Left renal cortex interstitium (tissue), 4 donors: ENCODE results near the gene ZNF343. TPM values are rescaled to one million over a fixed set of nuclear protein-coding genes. Genes with fewer than 3 reads are reported as not detected.
A peak's percentile ranks its signal among the peaks of the same experiment; 100 is the strongest.

Experiments
- DNase-seq, 4 donors: peaks; one replicate each; pipeline ENCODE4 v3.0.0-alpha.2; 2013; ENCODE audit warnings: low read depth in 4 of 4, low spot score in 2 of 4, missing footprints in 1 of 4
- polyA plus RNA-seq, 4 donors: library from polyadenylated mRNA; unstranded; fragments of 120-200 nt; gene quantifications; one replicate each; pipeline ENCODE4 v1.2.1, GENCODE V29; 2013; ENCODE audit not compliant: insufficient read length in 4 of 4

ZNF343 gene
- polyA plus RNA-seq, 4 donors: 14.1 to 18.9 (median 16.4) TPM

DNA sequence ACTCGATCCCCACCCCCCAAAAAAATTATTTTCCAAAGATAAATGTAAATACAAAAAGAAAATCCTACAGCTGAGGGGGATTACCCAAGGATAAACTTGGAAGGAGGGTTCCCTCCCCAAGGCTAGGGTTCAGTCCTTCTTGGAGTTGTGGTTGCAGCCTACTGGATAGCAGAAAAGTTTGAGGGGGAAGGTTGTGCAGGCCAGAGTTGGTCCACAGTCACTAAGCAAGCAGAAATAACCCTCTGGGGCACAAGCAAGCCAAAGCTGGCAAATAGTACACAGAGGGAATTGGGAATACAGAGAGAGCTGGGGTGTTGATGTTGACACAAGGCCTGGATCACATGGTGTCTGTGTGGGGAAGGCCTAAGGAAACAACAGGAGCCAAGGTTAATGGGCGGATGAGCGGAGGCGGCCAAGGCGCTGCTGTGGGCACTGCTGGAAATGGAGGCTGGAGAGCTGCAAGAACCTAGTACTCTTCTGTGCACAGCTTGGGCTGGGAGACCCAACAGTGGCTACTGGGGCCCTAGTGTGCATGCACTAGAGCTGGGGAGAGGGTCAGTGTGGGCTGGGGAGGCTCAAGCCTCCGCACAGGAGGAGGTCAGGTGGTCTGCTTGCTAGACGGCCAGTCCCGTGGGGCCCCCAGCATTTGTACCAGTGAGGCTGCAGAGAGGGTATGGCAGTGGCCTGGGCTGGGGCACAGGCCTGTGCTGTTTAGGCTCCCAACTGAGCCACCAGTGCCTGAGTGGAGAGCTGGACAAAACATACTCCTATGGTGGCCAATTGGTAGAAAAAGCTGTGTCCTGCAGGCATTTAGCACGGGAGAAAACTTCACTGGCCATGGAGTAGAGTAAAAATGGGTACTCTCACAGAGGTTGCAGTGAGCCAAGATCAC is 32.6 kb downstream of the ZNF343 start:
- DNase-seq: no peak

DNA sequence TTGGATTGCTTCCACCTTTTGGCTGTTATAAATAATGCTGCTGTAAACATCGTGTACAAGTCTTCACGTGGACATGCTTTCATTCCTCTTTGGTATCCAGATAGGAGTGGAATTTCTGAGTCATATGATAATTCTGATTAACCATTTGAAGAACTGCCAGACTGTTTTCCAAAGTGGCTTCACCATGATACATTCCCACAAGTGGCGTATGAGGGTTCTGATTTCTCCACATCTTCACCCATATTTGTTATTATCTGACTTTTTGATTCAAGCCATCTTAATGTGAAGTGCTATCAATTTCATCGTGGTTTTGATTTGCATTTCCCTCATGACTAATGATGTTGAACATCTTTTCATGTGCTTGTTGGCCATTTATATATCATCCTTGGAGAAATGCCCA is 35.2 kb downstream of the ZNF343 start:
- DNase-seq: no peak

DNA sequence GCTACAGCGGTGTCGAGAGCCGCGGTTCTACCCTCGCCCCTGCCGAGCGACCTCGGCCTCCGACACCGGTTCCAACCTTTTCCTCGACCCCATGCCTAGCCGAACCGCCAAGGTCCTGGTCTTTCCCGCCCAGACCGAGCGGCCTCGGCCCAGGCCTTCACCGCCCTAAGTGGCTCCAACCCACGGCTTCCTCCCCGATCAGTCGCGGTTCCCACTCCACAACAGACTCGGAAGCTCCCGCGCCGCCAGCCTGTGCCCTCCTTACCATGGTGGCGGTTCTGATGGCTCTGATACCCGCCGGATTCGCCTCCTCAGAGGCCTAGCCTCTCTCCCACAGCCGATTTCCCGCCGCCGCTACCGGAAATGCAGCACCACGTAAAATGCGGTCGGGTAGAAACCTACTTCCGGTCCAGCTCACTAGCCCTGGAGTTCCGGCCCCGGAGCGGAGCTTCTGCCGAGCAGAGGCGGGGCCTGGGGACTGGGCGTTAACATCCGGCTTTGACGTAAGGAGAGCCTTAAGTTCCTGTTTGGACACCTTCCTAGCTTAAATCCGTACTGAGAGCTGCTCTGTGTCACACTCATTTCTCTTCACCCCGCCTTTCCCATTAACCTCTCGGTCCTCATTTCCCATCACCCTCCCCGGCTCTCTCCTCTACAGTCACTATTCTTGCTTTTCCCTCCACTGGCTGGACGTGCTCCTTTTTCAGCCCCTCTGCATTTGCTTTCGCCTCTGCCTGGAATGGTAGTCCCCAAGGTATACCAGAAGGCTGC is 38.1 kb downstream of the ZNF343 start, which contains the start of gene SNRPB:
Gene SNRPB, minus strand, starts transcription at position 367 of the 771 bp plus-strand sequence. Its CDS starts 99 bp downstream, at position 268.
- DNase-seq: peak; percentile 93 to 97 (median 94)

DNA sequence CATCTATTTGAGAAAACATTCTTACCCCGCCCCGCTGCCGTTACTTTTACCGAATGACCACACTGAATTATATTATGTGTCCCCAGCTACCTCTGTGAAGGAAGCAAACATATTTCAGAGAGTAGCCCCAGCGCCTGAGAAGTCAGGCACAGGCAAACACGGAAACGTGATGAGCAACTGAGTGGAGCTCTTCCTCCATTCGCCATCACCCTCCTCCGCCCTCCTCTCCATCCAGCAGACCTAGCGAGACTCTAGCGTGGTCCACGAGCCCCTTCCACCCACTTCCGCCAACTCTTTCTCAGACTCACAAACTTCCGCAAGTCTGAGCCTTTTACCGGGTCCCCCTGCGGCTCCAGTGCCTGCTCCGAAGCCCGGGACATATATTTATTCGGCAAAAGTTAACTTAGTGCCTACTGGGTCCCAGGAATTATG is 38.7 kb downstream of the ZNF343 start:
- peak in 3 of 4 donors; percentile 20 to 41 (median 34) for DNase-seq

DNA sequence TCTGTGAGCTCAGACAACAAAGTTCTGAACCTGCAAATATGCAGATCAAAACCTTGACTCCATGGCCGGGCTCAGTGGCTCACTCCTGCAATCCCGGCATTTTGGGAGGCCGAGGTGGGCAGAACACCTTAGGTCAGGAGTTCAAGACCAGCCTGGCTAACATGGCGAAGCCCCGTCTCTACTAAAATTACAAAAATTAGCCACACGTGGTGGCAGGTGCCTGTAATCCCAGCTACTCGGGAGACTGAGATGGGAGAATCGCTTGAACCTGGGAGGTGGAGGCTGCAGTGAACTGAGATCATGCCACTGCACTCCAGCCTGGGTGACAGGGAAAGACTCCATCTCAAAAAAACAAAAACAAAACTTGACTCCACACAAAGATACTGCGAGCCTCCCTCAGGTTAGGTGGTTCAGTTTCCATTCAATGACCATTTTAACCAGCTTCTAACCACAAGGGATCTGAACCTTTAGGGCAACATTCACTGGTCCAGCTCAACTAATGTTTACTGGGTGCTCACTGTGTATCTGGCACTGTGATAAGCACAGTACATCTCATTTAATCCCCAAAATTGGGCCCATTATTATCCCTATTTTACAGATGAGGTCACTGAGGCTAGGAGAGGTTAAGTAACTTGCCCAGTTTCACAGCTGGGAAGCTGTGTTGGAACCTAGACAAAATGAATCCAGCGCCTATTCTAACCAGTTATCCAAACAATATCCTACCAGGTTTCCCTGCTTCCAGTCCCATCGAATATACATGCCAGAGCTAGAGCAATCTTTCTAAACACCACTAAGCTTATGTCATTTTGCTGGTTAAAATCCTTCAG is 39.9 kb downstream of the ZNF343 start:
- no peak for DNase-seq

DNA sequence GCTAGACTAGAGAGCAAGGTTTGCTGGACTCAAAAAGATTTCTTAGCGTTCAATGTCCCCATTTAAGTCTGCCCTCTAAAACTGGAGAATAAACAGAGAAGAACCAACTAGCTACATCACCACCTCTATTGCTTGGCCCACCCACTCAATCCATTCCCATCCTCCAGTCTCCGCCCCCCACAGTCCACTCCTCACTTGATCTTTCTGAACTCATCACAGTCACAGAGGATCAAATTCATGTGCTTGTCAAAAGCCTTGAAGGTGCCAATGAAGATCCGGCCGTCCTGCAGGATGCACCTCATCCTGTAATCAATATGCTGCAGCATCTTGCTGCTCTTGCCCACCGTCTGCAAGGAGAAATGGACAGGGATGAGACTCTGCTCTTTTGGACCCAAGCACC is 41.3 kb downstream of the ZNF343 start:
- no peak for DNase-seq

DNA sequence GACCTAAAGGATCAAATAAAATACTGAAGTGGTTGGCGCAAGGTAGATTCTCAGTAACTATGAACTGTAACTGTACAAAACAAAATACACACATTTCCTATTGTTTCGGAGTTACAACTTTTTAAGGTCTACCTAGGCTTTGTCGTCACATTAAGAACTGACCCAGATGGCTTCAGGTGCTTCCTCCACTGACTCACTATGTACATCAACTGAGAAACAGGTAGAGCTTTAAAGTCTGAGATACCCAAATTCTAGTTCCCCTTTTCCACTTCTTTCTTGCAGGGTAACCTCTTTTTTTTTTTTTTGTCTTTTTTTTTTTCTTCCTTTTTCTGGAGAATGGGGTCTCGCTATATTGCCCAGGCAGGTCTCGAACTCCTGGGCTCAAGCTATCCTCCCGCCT is 43.6 kb downstream of the ZNF343 start:
- DNase-seq: no peak

DNA sequence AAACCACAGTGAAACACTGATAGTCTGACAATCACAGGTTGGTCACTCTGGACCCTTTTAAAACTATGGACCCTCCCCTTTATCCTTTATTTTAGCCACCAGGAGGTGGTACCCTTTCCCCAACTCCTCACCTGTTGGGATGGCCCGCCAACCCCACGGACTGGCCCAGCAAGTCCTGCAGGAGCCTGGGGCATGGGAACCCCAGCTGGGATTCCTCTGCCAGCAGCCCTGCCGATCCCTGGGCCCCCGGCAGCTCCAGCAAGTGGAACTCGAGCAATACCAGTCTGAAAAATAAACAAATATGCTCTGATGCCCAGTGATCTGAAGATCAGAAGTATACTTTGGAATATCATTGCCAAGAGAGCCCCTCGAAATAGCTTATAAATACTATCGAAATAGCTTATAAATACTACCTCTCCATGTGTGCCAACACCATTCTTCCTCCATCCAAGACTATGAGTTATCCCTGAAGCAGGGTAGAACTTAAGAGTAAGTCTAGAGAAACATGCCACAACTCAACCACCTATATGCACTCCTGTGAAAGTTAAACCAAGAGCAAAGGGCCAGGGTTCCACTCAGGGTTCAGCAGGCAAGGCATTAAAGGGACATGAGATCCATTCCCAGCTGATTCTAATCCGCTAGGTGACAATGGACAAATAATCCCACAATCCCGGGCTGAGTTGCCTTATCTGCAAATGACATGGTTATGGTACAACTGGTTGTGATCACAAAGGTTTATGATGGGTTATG is 44.9 kb downstream of the ZNF343 start:
- DNase-seq: no peak

DNA sequence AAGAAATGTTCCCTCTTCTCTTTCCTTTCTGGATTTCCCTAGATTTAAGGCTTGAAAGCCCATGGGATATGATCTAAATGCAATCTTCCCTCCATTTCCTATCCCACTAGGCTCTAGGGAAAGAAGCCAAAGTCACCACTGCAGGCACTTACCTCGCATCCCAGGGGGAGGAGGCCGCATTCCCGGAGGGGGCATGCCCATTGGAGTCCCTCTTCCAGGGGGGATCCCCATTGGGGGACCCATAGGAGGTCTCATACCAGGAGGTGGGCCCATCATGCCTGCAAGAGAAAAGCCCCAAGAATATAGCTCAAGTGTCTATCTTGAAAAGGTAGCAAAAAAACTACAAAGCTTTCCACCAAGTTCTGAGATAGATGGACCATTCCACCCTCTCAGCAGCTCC is 46.2 kb downstream of the ZNF343 start:
- DNase-seq: no peak

DNA sequence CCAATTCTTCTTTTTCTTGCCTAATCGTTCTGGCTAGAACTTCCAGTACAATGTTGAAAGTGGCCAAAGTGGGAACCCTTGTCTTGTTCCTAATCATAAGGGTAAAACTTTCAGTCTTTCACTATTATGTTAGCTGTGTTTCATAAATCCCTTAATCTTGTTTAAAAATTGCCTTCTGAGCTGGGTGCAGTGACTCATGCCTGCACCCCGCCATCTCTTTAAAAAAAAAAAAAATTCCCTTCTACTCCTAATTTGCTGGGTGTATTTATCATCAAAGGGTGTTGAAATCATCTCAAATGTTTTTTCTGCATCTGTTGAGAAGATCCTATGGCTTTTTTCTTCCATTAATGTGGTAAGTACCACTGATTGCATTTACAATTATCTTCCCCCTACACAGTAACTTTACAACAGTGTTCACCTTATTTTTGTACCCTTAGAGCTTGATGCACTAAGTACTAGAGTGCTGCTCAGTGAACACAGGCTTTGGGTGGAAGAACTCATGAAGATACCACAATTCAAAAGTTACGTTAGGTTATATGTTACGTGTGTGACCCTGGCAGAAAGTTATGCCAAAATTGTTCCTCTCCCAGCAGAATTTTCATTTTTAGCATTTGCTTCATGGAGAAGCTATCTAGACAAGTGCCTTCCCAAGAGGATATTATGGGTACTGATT is 47.8 kb downstream of the ZNF343 start:
- DNase-seq: no peak

DNA sequence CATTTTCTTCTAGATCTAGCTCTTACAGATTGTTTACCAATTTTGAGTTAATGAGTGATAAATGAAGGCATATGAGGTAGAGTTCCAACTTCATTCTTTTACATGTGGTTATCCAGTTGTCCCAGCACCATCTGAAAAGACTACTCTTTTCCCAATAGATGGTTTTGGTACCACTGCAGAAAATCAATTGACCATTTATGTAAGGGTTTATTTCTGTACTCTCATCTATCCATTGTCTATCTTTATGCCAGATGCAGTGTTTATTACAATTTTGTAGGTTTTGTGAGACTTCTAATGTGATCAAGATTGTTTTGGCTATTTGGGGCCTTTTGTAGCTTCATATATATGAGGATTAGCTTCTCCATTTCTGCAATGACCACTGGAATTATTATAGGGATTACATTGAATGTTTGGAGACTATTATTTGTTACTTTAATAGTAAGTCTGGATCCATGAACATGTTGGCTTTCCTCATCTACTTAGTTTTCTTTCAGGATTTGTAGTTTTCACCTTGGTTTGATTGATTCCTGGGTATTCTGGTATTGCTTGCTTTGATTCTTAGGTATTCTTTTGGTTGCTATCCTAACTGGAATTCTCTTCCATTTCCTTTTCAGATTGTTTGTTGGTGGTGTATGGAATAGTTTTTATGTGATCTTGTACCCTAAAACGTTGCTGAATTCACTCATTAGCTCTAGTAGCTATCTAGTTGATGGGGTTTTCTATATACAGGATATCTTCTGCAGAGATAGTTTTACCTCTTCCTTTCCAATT is 48.5 kb downstream of the ZNF343 start:
- DNase-seq: no peak

DNA sequence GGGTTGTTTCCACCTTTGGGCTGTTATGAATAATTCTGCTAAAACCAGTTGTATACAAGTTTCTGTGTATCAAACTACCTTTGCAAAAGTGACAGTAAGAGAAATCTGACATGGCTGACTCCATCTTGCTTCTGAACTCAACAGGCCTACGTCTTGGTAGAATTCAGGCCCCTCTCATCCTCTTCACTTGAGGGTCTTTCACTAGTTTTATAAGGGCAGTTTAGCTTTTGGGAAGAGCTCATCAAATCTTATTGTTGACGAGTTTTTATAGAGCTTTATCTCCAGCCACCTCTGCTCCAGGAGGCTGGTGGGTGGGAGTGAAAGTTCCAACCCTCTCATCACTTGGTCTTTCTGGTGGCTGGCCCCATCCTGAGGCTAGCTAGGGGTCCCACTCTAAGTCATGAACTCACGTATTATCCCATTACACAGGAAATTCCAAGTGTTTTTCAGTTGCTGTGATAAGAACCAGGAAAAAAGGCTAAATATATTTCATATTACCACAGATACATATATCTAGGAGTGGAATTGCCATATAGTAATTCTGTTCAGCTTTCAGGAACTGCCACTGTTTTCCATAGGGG is 49.7 kb downstream of the ZNF343 start:
- no peak for DNase-seq

DNA sequence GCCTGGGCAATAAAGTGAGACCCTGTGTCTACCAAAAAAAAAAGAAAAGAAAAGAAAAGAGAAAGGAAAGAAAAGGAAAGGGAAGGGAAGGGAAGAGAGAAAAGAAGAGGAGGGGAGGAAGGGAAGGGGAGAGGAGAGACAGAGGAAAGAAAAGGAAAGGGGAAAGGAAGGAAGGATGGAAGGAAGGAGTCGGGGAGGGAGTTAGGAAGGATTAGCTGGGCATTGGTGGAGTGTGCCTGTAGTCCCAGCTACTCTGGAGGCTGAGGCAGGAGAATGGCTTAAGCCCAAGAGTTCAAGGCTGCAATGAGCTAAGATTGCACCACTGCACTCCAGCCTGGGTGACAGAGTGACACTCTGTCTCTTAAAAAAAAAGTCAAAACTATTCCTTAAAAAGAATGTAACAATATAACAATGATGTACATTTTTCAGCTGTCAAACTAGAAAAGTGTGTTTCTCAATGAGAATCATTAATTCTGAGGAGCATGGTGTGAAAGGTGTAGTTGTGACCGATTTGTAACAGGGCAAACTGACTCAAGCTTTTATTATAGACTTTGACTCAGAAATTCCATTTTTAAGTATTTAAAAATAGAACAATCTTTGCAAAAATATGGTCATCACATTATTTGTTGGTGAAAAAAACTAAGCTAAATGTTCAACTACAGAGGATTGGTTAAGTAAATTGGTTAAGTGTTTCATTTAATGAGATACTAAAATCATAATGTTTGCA is 52.8 kb downstream of the ZNF343 start:
- DNase-seq: no peak

DNA sequence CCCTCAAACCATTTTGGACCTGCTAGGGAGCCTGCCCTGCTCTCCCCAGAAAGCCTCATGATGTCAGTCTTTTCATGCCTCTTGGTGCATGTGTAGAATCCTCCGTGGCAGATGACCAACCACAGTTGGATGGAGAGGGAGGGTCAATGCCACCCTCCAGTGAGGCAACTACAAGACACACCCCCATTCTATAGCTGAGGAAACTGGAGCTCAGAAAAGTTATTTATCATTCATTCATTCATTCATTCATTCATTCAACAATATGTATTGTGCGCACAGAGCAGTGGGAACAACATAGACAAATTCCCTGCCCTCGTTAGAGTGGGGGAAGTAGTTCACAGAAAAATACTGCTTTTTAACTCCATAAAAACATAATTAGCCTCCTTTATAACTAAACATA is 54.9 kb downstream of the ZNF343 start:
- DNase-seq: no peak

DNA sequence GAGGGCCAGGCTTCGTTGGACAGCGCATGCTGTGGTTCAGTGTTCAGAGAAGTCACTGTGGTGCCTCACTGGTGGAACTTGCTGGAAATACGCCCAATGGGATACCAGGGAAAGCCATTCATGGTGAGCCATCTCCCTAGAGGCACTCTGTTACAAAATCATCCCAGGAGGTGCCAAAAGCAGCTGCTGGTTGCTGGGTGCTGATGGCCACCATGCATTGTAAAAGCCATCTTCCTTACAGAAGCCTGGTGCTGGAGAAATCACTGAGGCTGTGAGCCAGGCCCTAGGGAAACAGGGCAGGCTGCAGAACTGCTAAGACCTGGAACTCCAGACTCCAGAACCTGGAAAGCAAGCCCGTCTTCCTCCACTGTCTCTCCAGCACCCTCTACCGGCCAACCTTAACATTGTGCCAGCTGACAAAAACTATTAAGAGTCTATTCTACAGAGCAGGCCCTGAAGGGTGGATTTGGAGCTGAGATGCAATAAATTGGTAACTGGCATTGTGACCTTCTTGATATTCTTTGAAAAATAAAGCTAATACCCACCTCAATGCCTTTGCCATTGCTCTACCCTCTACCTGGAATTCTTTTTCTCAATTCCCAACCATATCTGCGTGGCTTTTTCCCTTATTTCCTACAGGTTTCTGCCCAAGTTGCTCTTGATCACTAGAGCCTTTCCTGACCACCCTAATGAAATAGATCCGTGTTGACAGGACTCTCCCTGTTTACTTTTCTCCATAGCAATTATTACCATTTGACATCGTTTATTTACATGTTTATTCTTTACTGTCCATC is 56.6 kb downstream of the ZNF343 start:
- peak in 3 of 4 donors; percentile 29 to 64 (median 35) for DNase-seq

DNA sequence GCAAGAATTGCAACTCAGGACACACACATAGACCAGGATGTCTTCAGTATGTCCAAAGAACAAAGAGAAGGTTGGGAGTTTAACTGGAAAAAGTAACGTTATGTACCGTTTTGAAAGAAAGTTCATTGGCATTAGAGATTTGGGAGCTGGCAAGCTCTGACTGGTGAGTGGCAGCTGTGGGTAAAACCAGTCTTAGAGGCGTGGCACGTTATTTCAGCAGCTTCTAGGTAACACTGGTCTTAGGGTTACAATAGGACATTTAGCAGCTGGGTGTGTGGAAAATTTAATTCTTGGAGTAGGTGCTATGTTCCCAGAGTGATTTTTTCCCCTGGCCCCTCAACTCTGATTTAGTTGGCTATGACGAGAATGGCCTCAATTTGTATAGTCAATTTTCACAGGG is 57.3 kb downstream of the ZNF343 start:
- DNase-seq: no peak

DNA sequence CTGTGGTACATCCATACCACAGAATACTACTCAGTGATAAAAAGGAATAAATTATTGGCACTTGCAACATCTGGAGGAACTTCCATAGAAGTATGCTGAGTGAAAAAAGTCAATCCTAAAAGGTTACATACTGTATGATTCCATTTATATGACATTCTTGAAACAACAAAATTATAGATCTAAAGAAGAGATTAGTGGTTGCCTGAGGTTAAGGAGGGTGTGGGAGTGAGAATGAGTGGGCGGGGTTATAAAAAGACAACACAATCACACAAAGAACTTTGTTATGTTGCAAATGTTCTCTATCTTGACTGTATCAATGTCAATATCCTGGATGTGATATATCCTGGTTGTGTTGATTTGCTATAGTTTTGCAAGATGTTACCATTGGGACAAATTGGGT is 59.3 kb downstream of the ZNF343 start:
- no peak for DNase-seq
